Ishikawa (cell line): ENCODE data around the gene BTAF1.

ENCODE experiments used
- CEBPB ChIP-seq: IDR thresholded peaks from 2 replicates; pipeline ENCODE4 v1.6.1; 2012
- CREB1 ChIP-seq: IDR thresholded peaks from 2 replicates; pipeline ENCODE4 v1.6.1; 2012; ENCODE audit warnings: low read depth
- EGR1 ChIP-seq: IDR thresholded peaks from 2 replicates; pipeline ENCODE4 v1.6.1; 2012
- EP300 ChIP-seq: IDR thresholded peaks from 2 replicates; pipeline ENCODE4 v1.6.1; 2012; ENCODE audit warnings: borderline replicate concordance
- FOXM1 ChIP-seq: IDR thresholded peaks from 2 replicates; pipeline ENCODE4 v1.6.1; 2012; ENCODE audit warnings: low read depth, borderline replicate concordance
- MAX ChIP-seq: IDR thresholded peaks from 2 replicates; pipeline ENCODE4 v1.6.1; 2012
- NFIC ChIP-seq: IDR thresholded peaks from 2 replicates; pipeline ENCODE4 v1.6.1; 2012
- RAD21 ChIP-seq: IDR thresholded peaks from 2 replicates; pipeline ENCODE4 v1.6.1; 2012; ENCODE audit warnings: low read depth
- REST ChIP-seq: IDR thresholded peaks from 2 replicates; pipeline ENCODE4 v1.6.1; 2012; ENCODE audit warnings: low read depth, mild to moderate bottlenecking
- TAF1 ChIP-seq: IDR thresholded peaks from 2 replicates; pipeline ENCODE4 v1.6.1; 2012; ENCODE audit warnings: low read depth, mild to moderate bottlenecking
- TCF12 ChIP-seq: IDR thresholded peaks from 2 replicates; pipeline ENCODE4 v1.6.1; 2012; ENCODE audit warnings: low read depth
- TEAD4 ChIP-seq: IDR thresholded peaks from 2 replicates; pipeline ENCODE4 v1.6.1; 2012
- USF1 ChIP-seq: IDR thresholded peaks from 2 replicates; pipeline ENCODE4 v1.6.1; 2012
- YY1 ChIP-seq: IDR thresholded peaks from 2 replicates; pipeline ENCODE4 v1.6.1; 2012; ENCODE audit warnings: low read depth
- ZBTB7A ChIP-seq: IDR thresholded peaks from 2 replicates; pipeline ENCODE4 v1.6.1; 2012; ENCODE audit warnings: low read depth

Gene BTAF1

GRCh38 chr10:91992031-91992430, 68.5 kb downstream of the BTAF1 start:
- TF ChIP-seq TEAD4 (no peak), CEBPB (no peak), TAF1 (no peak), USF1 (no peak), CREB1 (no peak), FOXM1 (no peak), YY1 (no peak), EGR1 (no peak), MAX (no peak), RAD21 (no peak), ZBTB7A (no peak), REST (no peak), NFIC (no peak), EP300 (no peak), TCF12 (no peak)

- TF ChIP-seq CEBPB (no peak), TAF1 (no peak), MAX (no peak), REST (no peak), YY1 (no peak), EP300 (no peak), NFIC (no peak), RAD21 (no peak), USF1 (no peak), CREB1 (no peak), FOXM1 (no peak), EGR1 (no peak), ZBTB7A (no peak), TCF12 (no peak), TEAD4 (no peak)
Measured at GRCh38 chr10:91996266-91996665, 72.7 kb downstream of the BTAF1 start.

- TF ChIP-seq USF1 (no peak), TCF12 (no peak), FOXM1 (no peak), ZBTB7A (no peak), EGR1 (no peak), REST (no peak), CEBPB (no peak), MAX (no peak), TAF1 (no peak), CREB1 (no peak), TEAD4 (no peak)
Measured at GRCh38 chr10:92001581-92001980, 78.0 kb downstream of the BTAF1 start.

GRCh38 chr10:92001995-92002394, 78.4 kb downstream of the BTAF1 start:
- TF ChIP-seq FOXM1 (no peak), CEBPB (no peak), MAX (no peak), REST (no peak), YY1 (no peak), NFIC (no peak), USF1 (no peak)
